Endothelial cell of umbilical vein (primary cell): Measurements from ENCODE around the gene CSMD2.

Source experiments
- CTCF ChIP-seq, 2 donors: IDR thresholded peaks; 1 replicate in 1 of 2; 2 replicates in 1 of 2; pipeline ENCODE4 v1.5.1; 2011; ENCODE audit warnings: low read length in 2 of 2, mild to moderate bottlenecking in 2 of 2, moderate library complexity in 2 of 2, control low read depth in 1 of 2, inconsistent platforms in 1 of 2, low read depth in 1 of 2; ENCODE audit not compliant: insufficient read depth in 1 of 2; ENCODE audit errors: extremely low read depth in 1 of 2
- POLR2A ChIP-seq: IDR thresholded peaks from 2 replicates; pipeline ENCODE4 v1.6.1; 2012; ENCODE audit warnings: low read depth, mild to moderate bottlenecking, control low read depth, low read length

GRCh38 chr1:33602271-33602670 lies 562.8 kb downstream of the CSMD2 start:
- TF ChIP-seq POLR2A (no peak), CTCF (IDR thresholded peaks at IDR 0.05; ENCODE audit: extremely low read depth in 1 of 2, insufficient read depth in 1 of 2, low read depth in 1 of 2, low read length in 2 of 2) (no peak)
